Spinal cord (tissue), 10 donors: ENCODE measurements around the gene ANKH. TPM values are rescaled to one million over a fixed set of nuclear protein-coding genes. Genes with fewer than 3 reads are reported as not detected.

Source experiments
- DNase-seq, 6 donors: peaks; one replicate each; pipeline versions ENCODE4 v3.0.0 to v3.0.0-alpha.2; 2013 to 2015; ENCODE audit warnings: low spot score in 6 of 6, low read depth in 4 of 6
- H3K27ac ChIP-seq: one replicate; pipeline ENCODE4 v1.5.1; 2013; ENCODE audit warnings: low read depth, low read length, control low read depth
- H3K27me3 ChIP-seq: one replicate; pipeline ENCODE4 v1.6.1; 2013; ENCODE audit warnings: low read length; ENCODE audit not compliant: control insufficient read depth, insufficient read depth
- H3K36me3 ChIP-seq: one replicate; pipeline ENCODE4 v1.6.1; 2013; ENCODE audit warnings: low read length; ENCODE audit not compliant: control insufficient read depth, insufficient read depth
- H3K4me1 ChIP-seq: one replicate; pipeline ENCODE4 v1.6.1; 2013; ENCODE audit warnings: low read length; ENCODE audit not compliant: control insufficient read depth, insufficient read depth
- H3K4me3 ChIP-seq: one replicate; pipeline ENCODE4 v1.5.1; 2013; ENCODE audit warnings: low read depth, low read length, control low read depth
- H3K9me3 ChIP-seq: one replicate; pipeline ENCODE4 v1.6.1; 2013; ENCODE audit warnings: low read length; ENCODE audit not compliant: control insufficient read depth, insufficient read depth
- WGBS: methylation state at CpG from one replicate; pipeline ENCODE4 v1.1.5; 2013; ENCODE audit warnings: missing lambda C conversion rate; ENCODE audit not compliant: insufficient coverage; 5-methylcytosine and 5-hydroxymethylcytosine counted together
- polyA plus RNA-seq, 2 donors: library from polyadenylated mRNA; unstranded; fragments of 120-200 nt; gene quantifications; one replicate each; pipeline ENCODE4 v1.2.1, GENCODE V29; 2013; ENCODE audit not compliant: insufficient read length in 2 of 2
- total RNA-seq, 2 donors: library from RNA; depleted of rRNA in 1 of 2; stranded (reverse); fragments of 120-200 nt in 1 of 2; fragments of >200 nt in 1 of 2; gene quantifications; one replicate each; pipeline versions ENCODE4 v1.2.3 to v1.2.4, GENCODE V29; 2013 to 2014
- donor health status: healthy.

Gene ANKH
- total and polyA plus RNA-seq, 4 donors, result 45.2 to 73.8 (median 59.6) TPM

- Histone ChIP-seq H3K4me3 (no peak overlapping the region), H3K27me3 (no peaks in the 10 kb centered on the region), H3K27ac (no peak overlapping the region), H3K36me3 (peaks cover 22% of the 10 kb centered on the region), H3K9me3 (no peaks in the 10 kb centered on the region), H3K4me1 (peaks cover 15% of the 10 kb centered on the region)
- peak in 1 of 6 donors; percentile 56 for DNase-seq
- 51% methylated on average over 14 of the region's 15 CpGs for WGBS
These were observed 143.1 kb downstream of the ANKH start for GRCh38 chr5:14728459-14728938.

- no peaks in the 10 kb centered on the region for H3K9me3 ChIP-seq
- WGBS, result 64% methylated on average over 2 of the region's 7 CpGs
- H3K27ac ChIP-seq, result no peak overlapping the region
- H3K4me3 ChIP-seq, result no peak overlapping the region
- peak in 1 of 6 donors; percentile 50 for DNase-seq
- H3K4me1 ChIP-seq, result peaks cover 15% of the 10 kb centered on the region
- no peaks in the 10 kb centered on the region for H3K27me3 ChIP-seq
- peaks cover 20% of the 10 kb centered on the region for H3K36me3 ChIP-seq
These were observed 143.6 kb downstream of the ANKH start for GRCh38 chr5:14727928-14728458.

- 0% methylated on average over 6 of the region's 7 CpGs for WGBS
- H3K27me3 ChIP-seq, result no peaks in the 10 kb centered on the region
- H3K27ac ChIP-seq, result no peak overlapping the region
- peaks cover 18% of the 10 kb centered on the region for H3K36me3 ChIP-seq
- DNase-seq, result peak; percentile 67 to 96 (median 76)
- no peak overlapping the region for H3K4me3 ChIP-seq
- no peaks in the 10 kb centered on the region for H3K9me3 ChIP-seq
- peaks cover 15% of the 10 kb centered on the region for H3K4me1 ChIP-seq
These were observed 144.1 kb downstream of the ANKH start for GRCh38 chr5:14727428-14727865.

- peaks cover 18% of the 10 kb centered on the region for H3K36me3 ChIP-seq
- no peak overlapping the region for H3K27ac ChIP-seq
- no peak overlapping the region for H3K4me3 ChIP-seq
- WGBS, result 84% methylated on average over 12 of the region's 14 CpGs
- H3K4me1 ChIP-seq, result peaks cover 15% of the 10 kb centered on the region
- no peaks in the 10 kb centered on the region for H3K9me3 ChIP-seq
- DNase-seq, result no peak
- H3K27me3 ChIP-seq, result no peaks in the 10 kb centered on the region
These were observed 145.3 kb downstream of the ANKH start for GRCh38 chr5:14726066-14726838.

- Histone ChIP-seq H3K27ac (no peak overlapping the region), H3K4me3 (no peak overlapping the region), H3K4me1 (peaks cover 15% of the 10 kb centered on the region), H3K36me3 (peaks cover 9% of the 10 kb centered on the region), H3K27me3 (no peaks in the 10 kb centered on the region), H3K9me3 (no peaks in the 10 kb centered on the region)
- 92% methylated on average over 9 of the region's 10 CpGs for WGBS
- DNase-seq, result no peak
These were observed 146.9 kb downstream of the ANKH start for GRCh38 chr5:14724633-14725032.

GRCh38 chr5:14723701-14724132, 147.9 kb downstream of the ANKH start:
- no peaks in the 10 kb centered on the region for H3K9me3 ChIP-seq
- no peak for DNase-seq
- peaks cover 9% of the 10 kb centered on the region for H3K36me3 ChIP-seq
- H3K27ac ChIP-seq, result no peak overlapping the region
- H3K4me3 ChIP-seq, result no peak overlapping the region
- H3K27me3 ChIP-seq, result no peaks in the 10 kb centered on the region
- peaks cover 12% of the 10 kb centered on the region for H3K4me1 ChIP-seq
- 93% methylated on average over 2 of the region's 4 CpGs for WGBS

GRCh38 chr5:14722923-14723322, 148.7 kb downstream of the ANKH start:
- Histone ChIP-seq H3K27ac (no peak overlapping the region), H3K27me3 (no peaks in the 10 kb centered on the region), H3K9me3 (no peaks in the 10 kb centered on the region), H3K4me1 (peaks cover 4% of the 10 kb centered on the region), H3K4me3 (no peak overlapping the region), H3K36me3 (peaks cover 9% of the 10 kb centered on the region)
- no CpG with 5 or more reads among the region's 8 CpGs for WGBS
- no peak for DNase-seq

- Histone ChIP-seq H3K27me3 (no peaks in the 10 kb centered on the region), H3K4me3 (no peak overlapping the region), H3K9me3 (no peaks in the 10 kb centered on the region), H3K27ac (no peak overlapping the region), H3K4me1 (no peaks in the 10 kb centered on the region), H3K36me3 (peaks cover 9% of the 10 kb centered on the region)
- WGBS, result 100% methylated on average over 3 of the region's 7 CpGs
- no peak for DNase-seq
These were observed 149.5 kb downstream of the ANKH start for GRCh38 chr5:14721990-14722656.

- Histone ChIP-seq H3K27me3 (no peaks in the 10 kb centered on the region), H3K4me3 (no peak overlapping the region), H3K27ac (no peak overlapping the region), H3K4me1 (no peaks in the 10 kb centered on the region), H3K36me3 (peaks cover 11% of the 10 kb centered on the region), H3K9me3 (no peaks in the 10 kb centered on the region)
- DNase-seq, result no peak
- WGBS, result 92% methylated on average over 3 of the region's 3 CpGs
These were observed 151.2 kb downstream of the ANKH start for GRCh38 chr5:14720236-14720923.
